T-cell (primary cell): ENCODE data around the gene MRPS34. TPM values are rescaled to one million over a fixed set of nuclear protein-coding genes. Genes with fewer than 3 reads are reported as not detected.

Source experiments
- ATAC-seq, 4 experiments: fragments of 200-7000 bp in 3 of 4; fragments of 150-1000 bp in 1 of 4; cut with Tn5 transposase; replicated peaks in 1 of 4; 1 replicate in 3 of 4; 2 replicates in 1 of 4; pipeline ENCODE4 v1.10.0; 2021; ENCODE audit warnings: moderate library complexity in 3 of 4, mild to moderate bottlenecking in 2 of 4, moderate number of reproducible peaks in 1 of 4
- CTCF ChIA-PET, 2 donors: fragments of 300-600 bp; sonication (Branson Sonifier 250); formaldehyde crosslinking; loops; one replicate each; lab custom pipeline; 2022; ENCODE audit warnings: antibody characterized with exemption in 2 of 2; lab: Charles Lee
- POLR2A ChIA-PET, 2 donors: fragments of 300-600 bp; sonication (Branson Sonifier 250); formaldehyde crosslinking; loops; one replicate each; lab custom pipeline; 2022; ENCODE audit warnings: antibody characterized with exemption in 2 of 2; lab: Charles Lee
- DNase-seq, 35 experiments: peaks; one replicate each; pipeline versions ENCODE4 v3.0.0 to v3.0.0-alpha.2; 2013 to 2023
- H3K27ac ChIP-seq: one replicate; pipeline ENCODE4 v1.5.1; 2013; ENCODE audit warnings: low read length
- H3K27me3 ChIP-seq, 2 experiments: replicated peaks in 1 of 2; 1 replicate in 1 of 2; 2 replicates in 1 of 2; pipeline versions ENCODE4 v1.6.1 to v1.7.0; 2013; ENCODE audit warnings: low read length in 1 of 2, mixed read lengths in 1 of 2; ENCODE audit not compliant: control insufficient read depth in 2 of 2, insufficient read depth in 2 of 2; ENCODE audit errors: extremely low read depth in 1 of 2
- H3K36me3 ChIP-seq, 2 donors: 1 replicate in 1 of 2; 2 replicates in 1 of 2; pipeline versions ENCODE4 v1.6.1 to v1.7.0; 2013; ENCODE audit warnings: low read length in 1 of 2; ENCODE audit not compliant: control insufficient read depth in 2 of 2, insufficient read depth in 1 of 2; ENCODE audit errors: extremely low read depth in 1 of 2
- H3K4me1 ChIP-seq, 2 experiments: 1 replicate in 1 of 2; 2 replicates in 1 of 2; pipeline versions ENCODE4 v1.6.1 to v1.7.0; 2013; ENCODE audit warnings: low read length in 2 of 2, mixed read lengths in 1 of 2; ENCODE audit not compliant: insufficient read depth in 2 of 2, control insufficient read depth in 1 of 2; ENCODE audit errors: extremely low read depth in 1 of 2
- H3K4me3 ChIP-seq, 2 donors: 1 replicate in 1 of 2; 2 replicates in 1 of 2; pipeline versions ENCODE4 v1.5.1 to v1.7.0; 2013; ENCODE audit warnings: mild to moderate bottlenecking in 2 of 2, low read length in 1 of 2, moderate library complexity in 1 of 2; ENCODE audit not compliant: control insufficient read depth in 1 of 2; ENCODE audit errors: extremely low read depth in 1 of 2
- H3K9me3 ChIP-seq: 2 replicates; pipeline ENCODE4 v1.7.0; 2013
- H3K27ac Mint-ChIP-seq, 2 donors: one replicate each; pipeline ENCODE4 v1.8.0; 2020 to 2021; ENCODE audit warnings: mild to moderate bottlenecking in 2 of 2, mixed read lengths in 2 of 2
- H3K27me3 Mint-ChIP-seq, 2 donors: one replicate each; pipeline ENCODE4 v1.8.0; 2021 to 2022; ENCODE audit warnings: mixed read lengths in 2 of 2
- H3K36me3 Mint-ChIP-seq: one replicate; pipeline ENCODE4 v1.8.0; 2021; ENCODE audit warnings: mixed read lengths
- H3K4me1 Mint-ChIP-seq, 3 donors: one replicate each; pipeline ENCODE4 v1.8.0; 2020 to 2022; ENCODE audit warnings: mixed read lengths in 3 of 3, mild to moderate bottlenecking in 1 of 3
- H3K4me3 Mint-ChIP-seq, 3 donors: one replicate each; pipeline ENCODE4 v1.8.0; 2020 to 2022; ENCODE audit warnings: mild to moderate bottlenecking in 3 of 3, mixed read lengths in 3 of 3, moderate library complexity in 3 of 3
- H3K9me3 Mint-ChIP-seq, 3 donors: one replicate each; pipeline ENCODE4 v1.8.0; 2020 to 2022; ENCODE audit warnings: mixed read lengths in 3 of 3
- WGBS: methylation state at CpG from one replicate; pipeline ENCODE4 v1.1.5; 2013; ENCODE audit warnings: missing lambda C conversion rate; ENCODE audit not compliant: insufficient coverage; 5-methylcytosine and 5-hydroxymethylcytosine counted together
- total RNA-seq, 35 experiments: library from RNA in 6 of 35; stranded (reverse) in 6 of 35; fragments of 120-200 nt in 1 of 35; gene quantifications; one replicate each; pipeline versions ENCODE4 v1.2.1 to v1.2.4 and lab custom pipeline; 2013 to 2026

The MRPS34 gene
- total RNA-seq, 5 donors from 2014 or later (not counting 1 experiment from before 2014, with no cell fraction given), result 37.5 to 91.2 (median 77.9) TPM

DNA sequence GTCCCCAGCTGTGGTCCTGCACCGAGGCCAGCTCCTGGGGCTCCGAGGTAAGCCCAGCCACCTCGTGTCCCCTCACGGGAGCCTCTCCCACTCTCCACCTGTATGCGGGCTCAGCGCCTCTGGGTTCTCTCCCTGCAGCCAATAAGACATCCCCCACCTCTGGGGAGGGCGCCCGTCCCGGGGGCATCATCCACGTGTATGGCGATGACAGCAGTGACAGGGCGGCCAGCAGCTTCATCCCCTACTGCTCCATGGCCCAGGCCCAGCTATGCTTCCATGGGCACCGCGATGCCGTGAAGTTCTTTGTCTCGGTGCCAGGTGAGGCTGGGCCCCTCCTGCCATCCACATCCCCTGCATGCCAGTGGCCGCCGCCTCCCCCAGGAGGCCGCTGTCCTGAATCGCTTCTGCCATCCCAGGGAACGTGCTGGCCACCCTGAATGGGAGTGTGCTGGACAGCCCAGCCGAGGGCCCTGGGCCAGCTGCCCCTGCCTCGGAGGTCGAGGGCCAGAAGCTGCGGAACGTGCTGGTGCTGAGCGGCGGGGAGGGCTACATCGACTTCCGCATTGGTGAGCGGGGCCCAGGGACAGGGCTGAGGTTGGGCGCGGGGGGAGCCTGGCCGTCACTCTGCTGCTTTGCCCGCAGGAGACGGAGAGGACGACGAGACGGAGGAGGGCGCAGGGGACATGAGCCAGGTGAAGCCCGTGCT is 4.7 kb downstream of the MRPS34 start:
- H3K4me1 Mint-ChIP-seq, result peaks cover 9 to 17% (median 11%) of the 10 kb centered on the region in 3 donors
- Histone ChIP-seq H3K4me3 (no peak overlapping the region), H3K27me3 (no peaks in the 10 kb centered on the region), H3K36me3 (peaks cover 13 to 41% of the 10 kb centered on the region in 2 donors), H3K9me3 (no peaks in the 10 kb centered on the region), H3K4me1 (peaks cover 0 to 24% of the 10 kb centered on the region in 2 experiments), H3K27ac (no peak overlapping the region)
- ChIA-PET CTCF (no interaction called here), POLR2A (no interaction called here)
- peak overlapping the region in 1 of 2 donors; percentile 52 for H3K27ac Mint-ChIP-seq
- peaks cover 6% of the 10 kb centered on the region for H3K36me3 Mint-ChIP-seq
- H3K4me3 Mint-ChIP-seq, result no peak overlapping the region
- no peaks in the 10 kb centered on the region for H3K27me3 Mint-ChIP-seq
- 88% methylated on average over 40 of the region's 41 CpGs for WGBS
- no peaks in the 10 kb centered on the region for H3K9me3 Mint-ChIP-seq
- DNase-seq (no peak), ATAC-seq (no peak)

DNA sequence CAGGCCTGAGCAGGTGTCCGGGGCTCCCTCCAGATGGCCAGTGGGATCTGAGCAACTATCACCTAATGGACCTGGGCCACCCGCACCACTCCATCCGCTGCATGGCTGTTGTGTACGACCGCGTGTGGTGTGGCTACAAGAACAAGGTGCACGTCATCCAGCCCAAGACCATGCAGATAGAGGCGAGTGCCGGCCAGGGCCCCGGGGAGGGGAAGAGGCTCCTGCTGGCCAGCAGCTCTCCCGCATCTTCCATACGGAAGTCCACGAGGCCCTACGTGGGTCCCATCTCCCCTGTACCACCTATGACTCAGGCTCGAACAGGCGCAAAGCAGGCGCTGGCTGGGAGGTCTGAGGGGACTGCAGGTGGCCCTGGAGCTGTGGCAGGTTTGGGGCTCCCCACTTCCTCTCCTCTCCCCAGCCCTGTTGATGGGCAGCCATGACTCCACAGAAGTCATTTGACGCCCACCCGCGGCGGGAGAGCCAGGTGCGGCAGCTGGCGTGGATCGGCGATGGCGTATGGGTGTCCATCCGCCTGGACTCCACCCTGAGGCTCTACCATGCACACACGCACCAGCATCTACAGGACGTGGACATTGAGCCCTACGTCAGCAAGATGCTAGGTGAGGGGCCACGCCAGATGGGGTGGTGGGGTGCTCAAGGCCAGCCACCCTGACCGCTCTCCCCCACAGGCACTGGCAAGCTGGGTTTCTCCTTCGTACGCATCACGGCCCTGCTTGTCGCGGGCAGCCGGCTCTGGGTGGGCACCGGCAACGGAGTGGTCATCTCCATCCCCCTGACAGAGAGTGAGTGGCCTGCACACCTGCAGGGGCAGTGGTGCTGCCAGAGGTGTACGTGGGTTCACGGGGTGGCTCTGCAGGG is 5.6 kb downstream of the MRPS34 start:
- Histone ChIP-seq H3K4me1 (peaks cover 0 to 22% of the 10 kb centered on the region in 2 experiments), H3K27me3 (no peaks in the 10 kb centered on the region), H3K36me3 (peaks cover 13 to 46% of the 10 kb centered on the region in 2 donors), H3K27ac (no peak overlapping the region), H3K9me3 (no peaks in the 10 kb centered on the region), H3K4me3 (no peak overlapping the region)
- DNase-seq, result no peak
- Mint-ChIP-seq H3K9me3 (no peaks in the 10 kb centered on the region), H3K36me3 (peaks cover 6% of the 10 kb centered on the region), H3K27me3 (no peaks in the 10 kb centered on the region), H3K4me1 (peaks cover 8 to 14% (median 10%) of the 10 kb centered on the region in 3 donors), H3K4me3 (no peak overlapping the region), H3K27ac (no peak overlapping the region)
- CTCF ChIA-PET, result no interaction called here
- POLR2A ChIA-PET, result no interaction called here
- no peak for ATAC-seq
- 98% methylated on average over 24 of the region's 42 CpGs for WGBS

DNA sequence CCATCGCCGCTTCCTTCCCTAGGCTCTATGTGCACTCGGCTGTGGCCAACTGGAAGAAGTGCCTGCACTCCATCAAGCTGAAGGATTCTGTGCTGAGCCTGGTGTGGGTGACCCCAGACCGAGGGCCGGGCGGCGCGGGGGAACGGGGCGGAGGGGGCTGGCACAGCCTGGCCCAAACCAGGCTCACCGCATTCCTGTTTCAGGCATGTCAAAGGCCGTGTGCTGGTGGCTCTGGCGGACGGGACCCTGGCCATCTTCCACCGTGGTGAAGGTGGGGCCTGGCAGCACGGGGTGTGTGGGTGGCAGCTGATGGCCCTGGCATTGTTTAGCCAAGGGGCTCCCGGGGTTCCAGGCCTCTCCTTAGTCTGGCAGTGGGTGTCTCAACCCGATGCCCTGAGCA is 6.2 kb downstream of the MRPS34 start:
- peaks cover 16 to 51% of the 10 kb centered on the region in 2 donors for H3K36me3 ChIP-seq
- peaks cover 3 to 8% (median 3%) of the 10 kb centered on the region in 3 donors for H3K4me1 Mint-ChIP-seq
- no peak overlapping the region for H3K4me3 Mint-ChIP-seq
- no peak overlapping the region for H3K4me3 ChIP-seq
- no peaks in the 10 kb centered on the region for H3K9me3 ChIP-seq
- ChIA-PET POLR2A (no interaction called here), CTCF (no interaction called here)
- no peak overlapping the region for H3K27ac ChIP-seq
- DNase-seq (no peak), ATAC-seq (no peak)
- WGBS, result 93% methylated on average over 18 of the region's 18 CpGs
- H3K36me3 Mint-ChIP-seq, result peaks cover 6% of the 10 kb centered on the region
- H3K27me3 ChIP-seq, result no peaks in the 10 kb centered on the region
- peaks cover 0 to 15% of the 10 kb centered on the region in 2 experiments for H3K4me1 ChIP-seq
- H3K27ac Mint-ChIP-seq, result no peak overlapping the region
- no peaks in the 10 kb centered on the region for H3K27me3 Mint-ChIP-seq
- no peaks in the 10 kb centered on the region for H3K9me3 Mint-ChIP-seq

DNA sequence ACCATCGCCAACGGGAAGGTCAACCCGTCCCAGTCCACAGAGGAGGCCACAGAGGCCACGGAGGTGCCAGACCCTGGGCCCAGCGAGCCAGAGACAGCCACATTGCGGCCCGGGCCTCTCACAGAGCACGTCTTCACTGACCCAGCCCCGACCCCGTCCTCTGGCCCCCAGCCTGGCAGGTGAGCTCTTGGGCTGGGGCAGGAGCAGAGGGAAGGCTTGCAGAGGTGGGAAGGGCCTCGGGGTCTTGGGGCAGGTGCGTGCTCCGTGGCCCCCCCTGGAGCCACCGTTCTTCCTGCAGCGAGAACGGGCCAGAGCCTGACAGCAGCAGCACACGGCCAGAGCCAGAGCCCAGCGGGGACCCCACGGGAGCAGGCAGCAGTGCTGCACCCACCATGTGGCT is 6.7 kb downstream of the MRPS34 start:
- H3K4me3 ChIP-seq, result no peak overlapping the region
- peaks cover 10% of the 10 kb centered on the region for H3K36me3 Mint-ChIP-seq
- 94% methylated on average over 17 of the region's 19 CpGs for WGBS
- H3K4me1 ChIP-seq, result peaks cover 0 to 15% of the 10 kb centered on the region in 2 experiments
- H3K27me3 Mint-ChIP-seq, result no peaks in the 10 kb centered on the region
- ChIA-PET POLR2A (no interaction called here), CTCF (no interaction called here)
- no peaks in the 10 kb centered on the region for H3K9me3 Mint-ChIP-seq
- peaks cover 17 to 51% of the 10 kb centered on the region in 2 donors for H3K36me3 ChIP-seq
- peaks cover 2 to 7% (median 3%) of the 10 kb centered on the region in 3 donors for H3K4me1 Mint-ChIP-seq
- H3K27ac Mint-ChIP-seq, result no peak overlapping the region
- H3K9me3 ChIP-seq, result no peaks in the 10 kb centered on the region
- no peak overlapping the region for H3K4me3 Mint-ChIP-seq
- no peak for DNase-seq
- no peak for ATAC-seq
- H3K27me3 ChIP-seq, result no peaks in the 10 kb centered on the region
- no peak overlapping the region for H3K27ac ChIP-seq

DNA sequence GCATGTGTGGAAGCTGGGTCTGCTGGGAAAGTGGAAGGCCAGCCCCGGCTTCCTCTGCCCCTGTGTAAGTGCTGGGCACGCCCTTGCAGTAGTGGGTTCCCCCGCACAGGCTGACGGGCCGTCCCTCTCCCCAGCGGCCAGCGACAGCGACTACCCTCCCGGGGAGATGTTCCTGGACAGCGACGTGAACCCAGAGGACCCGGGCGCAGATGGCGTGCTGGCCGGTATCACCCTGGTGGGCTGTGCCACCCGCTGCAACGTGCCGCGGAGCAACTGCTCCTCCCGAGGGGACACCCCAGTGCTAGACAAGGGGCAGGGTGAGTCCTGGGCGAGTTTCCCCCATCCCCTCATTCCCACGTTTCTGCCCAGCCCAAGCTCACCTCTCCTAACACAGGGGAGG is 7.1 kb downstream of the MRPS34 start:
- Mint-ChIP-seq H3K9me3 (no peaks in the 10 kb centered on the region), H3K36me3 (peaks cover 12% of the 10 kb centered on the region), H3K4me3 (no peak overlapping the region), H3K27me3 (no peaks in the 10 kb centered on the region), H3K4me1 (peaks cover 2 to 7% (median 3%) of the 10 kb centered on the region in 3 donors), H3K27ac (no peak overlapping the region)
- Histone ChIP-seq H3K27ac (no peak overlapping the region), H3K4me3 (no peak overlapping the region), H3K36me3 (peaks cover 21 to 55% of the 10 kb centered on the region in 2 donors), H3K4me1 (peaks cover 0 to 14% of the 10 kb centered on the region in 2 experiments), H3K27me3 (no peaks in the 10 kb centered on the region), H3K9me3 (no peaks in the 10 kb centered on the region)
- ChIA-PET CTCF (no interaction called here), POLR2A (no interaction called here)
- ATAC-seq (no peak), DNase-seq (no peak)
- 93% methylated on average over 16 of the region's 22 CpGs for WGBS

DNA sequence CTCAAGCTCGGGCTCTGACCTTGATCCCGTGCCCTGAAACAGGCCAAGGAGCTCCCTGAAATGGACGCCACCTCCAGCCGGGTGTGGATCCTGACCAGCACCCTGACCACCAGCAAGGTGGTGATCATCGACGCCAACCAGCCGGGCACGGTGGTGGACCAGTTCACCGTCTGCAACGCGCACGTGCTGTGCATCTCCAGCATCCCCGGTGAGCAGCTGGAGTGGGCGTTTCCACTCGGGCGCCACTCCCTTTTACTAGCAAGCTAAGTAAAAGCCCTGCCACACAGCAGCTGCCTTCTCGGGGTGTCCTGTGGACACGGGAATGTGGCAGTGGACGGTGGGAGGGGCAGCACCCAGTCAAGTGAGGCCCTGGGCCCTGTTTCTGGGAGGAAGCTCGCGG is 8.0 kb downstream of the MRPS34 start:
- WGBS, result 91% methylated on average over 16 of the region's 21 CpGs
- Histone ChIP-seq H3K27me3 (no peaks in the 10 kb centered on the region), H3K27ac (no peak overlapping the region), H3K36me3 (peaks cover 28 to 59% of the 10 kb centered on the region in 2 donors), H3K4me3 (no peak overlapping the region), H3K4me1 (peaks cover 0 to 5% of the 10 kb centered on the region in 2 experiments), H3K9me3 (no peaks in the 10 kb centered on the region)
- POLR2A ChIA-PET, result interaction anchor here in 1 of 2 donors (0.6 kb wide), 1 partner anchor 36 kb away, joined by 3 read pairs; no protein-coding TSS in a partner anchor
- H3K36me3 Mint-ChIP-seq, result peaks cover 17% of the 10 kb centered on the region
- no peaks in the 10 kb centered on the region for H3K9me3 Mint-ChIP-seq
- no peak overlapping the region for H3K4me3 Mint-ChIP-seq
- H3K27me3 Mint-ChIP-seq, result no peaks in the 10 kb centered on the region
- peaks cover under 1 to 2% (median under 1%) of the 10 kb centered on the region in 3 donors for H3K4me1 Mint-ChIP-seq
- CTCF ChIA-PET, result no interaction called here
- H3K27ac Mint-ChIP-seq, result no peak overlapping the region
- DNase-seq (no peak), ATAC-seq (no peak)
